Measurements from ENCODE around the gene ZNF143.

The ZNF143 gene

GRCh38 chr11:9574622-9575259 lies 113.9 kb downstream of the ZNF143 start:
- H3K4me3 ChIP-seq (ENCODE audit: control insufficient read depth, low read depth, low read length) = peak overlapping the region; percentile 71
- DNase-seq (ENCODE audit: low read depth) = no peak
- no peak for TF ChIP-seq CTCF (IDR thresholded peaks at IDR 0.05; ENCODE audit: control insufficient read depth, insufficient read depth, low read depth, low read length, missing control alignments)

GRCh38 chr11:9575260-9576240 lies 114.7 kb downstream of the ZNF143 start:
- peak; percentile 67 for DNase-seq (ENCODE audit: low read depth)
- H3K4me3 ChIP-seq (ENCODE audit: control insufficient read depth, low read depth, low read length) = peak overlapping the region; percentile 71
- no peak for TF ChIP-seq CTCF (IDR thresholded peaks at IDR 0.05; ENCODE audit: control insufficient read depth, insufficient read depth, low read depth, low read length, missing control alignments)

GRCh38 chr11:9576701-9577381 lies 116.0 kb downstream of the ZNF143 start:
- DNase-seq (ENCODE audit: low read depth) = no peak
- peak overlapping the region; percentile 71 for H3K4me3 ChIP-seq (ENCODE audit: control insufficient read depth, low read depth, low read length)

GRCh38 chr11:9577556-9577955 lies 116.7 kb downstream of the ZNF143 start:
- TF ChIP-seq CTCF (IDR thresholded peaks at IDR 0.05; ENCODE audit: control insufficient read depth, insufficient read depth, low read depth, low read length, missing control alignments) = no peak
- DNase-seq (ENCODE audit: low read depth) = no peak
- H3K4me3 ChIP-seq (ENCODE audit: control insufficient read depth, low read depth, low read length) = peak overlapping the region; percentile 71

More at GRCh38 chr11:9576701-9577381, 116.0 kb downstream of the ZNF143 start:
- TF ChIP-seq CTCF (IDR thresholded peaks at IDR 0.05; ENCODE audit: control insufficient read depth, insufficient read depth, low read depth, low read length, missing control alignments) = no peak
